ENCODE results near the gene SNTA1.
"Not testable (repeated sequence)": the region's sequence is repeated elsewhere in the genome, so short reads cannot be mapped to it uniquely, and the experiment has no call there.

Gene SNTA1

DNA sequence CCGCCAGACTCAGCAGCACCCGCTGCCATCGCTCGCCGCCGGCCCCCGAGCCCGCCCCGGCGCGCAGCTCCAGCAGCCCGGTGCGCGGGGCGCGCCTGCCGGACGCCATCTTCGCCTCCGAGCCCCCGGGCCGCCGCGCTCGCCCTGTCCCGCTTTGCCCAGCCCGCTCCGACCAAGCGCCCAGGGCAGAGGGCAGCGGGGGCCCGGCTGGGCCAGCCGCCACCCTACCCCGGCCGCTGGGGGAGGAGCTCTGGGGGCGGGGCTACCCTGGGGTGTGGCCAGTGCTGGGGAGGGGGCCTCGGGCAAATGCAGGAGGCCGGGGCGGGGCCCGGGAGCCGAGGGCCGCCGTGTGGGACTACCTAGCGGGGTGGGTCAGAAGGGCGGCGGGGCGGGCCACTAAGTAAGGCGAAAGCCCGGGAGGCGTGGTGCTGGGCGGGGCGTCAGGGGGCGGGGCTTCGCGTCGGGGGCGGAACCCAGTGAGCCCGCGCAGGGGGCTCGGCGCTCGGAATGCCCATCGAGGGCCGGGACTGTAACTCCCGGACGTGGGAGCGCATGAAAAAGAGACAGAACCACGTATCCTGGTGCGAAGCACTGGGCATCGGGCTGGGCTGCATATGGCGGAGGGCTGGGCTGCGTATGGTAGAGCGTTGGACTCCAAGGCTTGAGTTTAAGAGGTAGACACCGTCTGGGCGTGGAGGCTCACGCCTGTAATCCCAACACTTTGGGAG is at the start of gene SNTA1:
TSS of gene SNTA1 (minus strand) at position 252 of the 728 bp plus-strand sequence. CDS start at position 109, 143 bp downstream.
- peak; percentile 97 for DNase-seq

DNA sequence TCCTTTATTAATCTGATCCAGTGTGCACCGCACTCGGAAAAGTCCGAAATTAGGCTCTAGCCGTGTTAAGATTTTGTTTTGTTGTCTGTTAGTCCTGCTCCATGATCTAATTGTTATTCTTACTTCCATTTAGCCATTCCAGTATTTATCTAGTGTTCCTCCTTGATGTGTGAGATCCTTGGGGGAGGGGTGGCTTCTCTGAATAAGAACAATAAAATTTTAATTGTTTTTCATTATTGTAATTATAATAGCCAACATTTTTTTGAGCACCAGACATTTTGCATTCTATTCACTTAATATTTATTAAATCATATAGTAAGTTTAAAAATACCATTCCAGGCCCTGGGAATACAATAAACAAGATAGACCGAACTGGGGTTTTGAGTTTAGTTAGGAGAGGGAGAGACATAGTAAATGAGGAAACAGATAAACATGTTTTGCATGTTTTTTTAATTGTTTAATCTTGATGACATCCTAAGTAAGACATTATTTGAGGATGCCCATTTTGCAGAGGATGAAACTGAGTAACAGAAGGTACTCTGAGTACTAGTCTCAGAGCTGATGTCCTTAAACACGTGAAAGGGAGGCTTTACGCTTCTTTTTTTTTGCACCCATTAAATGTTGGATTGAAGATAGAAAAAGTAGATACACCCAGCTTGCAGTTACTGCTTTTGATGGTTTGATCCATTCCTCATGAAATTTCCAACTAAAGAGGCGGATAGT is 47.5 kb upstream of the SNTA1 start:
- DNase-seq = peak; percentile 47

DNA sequence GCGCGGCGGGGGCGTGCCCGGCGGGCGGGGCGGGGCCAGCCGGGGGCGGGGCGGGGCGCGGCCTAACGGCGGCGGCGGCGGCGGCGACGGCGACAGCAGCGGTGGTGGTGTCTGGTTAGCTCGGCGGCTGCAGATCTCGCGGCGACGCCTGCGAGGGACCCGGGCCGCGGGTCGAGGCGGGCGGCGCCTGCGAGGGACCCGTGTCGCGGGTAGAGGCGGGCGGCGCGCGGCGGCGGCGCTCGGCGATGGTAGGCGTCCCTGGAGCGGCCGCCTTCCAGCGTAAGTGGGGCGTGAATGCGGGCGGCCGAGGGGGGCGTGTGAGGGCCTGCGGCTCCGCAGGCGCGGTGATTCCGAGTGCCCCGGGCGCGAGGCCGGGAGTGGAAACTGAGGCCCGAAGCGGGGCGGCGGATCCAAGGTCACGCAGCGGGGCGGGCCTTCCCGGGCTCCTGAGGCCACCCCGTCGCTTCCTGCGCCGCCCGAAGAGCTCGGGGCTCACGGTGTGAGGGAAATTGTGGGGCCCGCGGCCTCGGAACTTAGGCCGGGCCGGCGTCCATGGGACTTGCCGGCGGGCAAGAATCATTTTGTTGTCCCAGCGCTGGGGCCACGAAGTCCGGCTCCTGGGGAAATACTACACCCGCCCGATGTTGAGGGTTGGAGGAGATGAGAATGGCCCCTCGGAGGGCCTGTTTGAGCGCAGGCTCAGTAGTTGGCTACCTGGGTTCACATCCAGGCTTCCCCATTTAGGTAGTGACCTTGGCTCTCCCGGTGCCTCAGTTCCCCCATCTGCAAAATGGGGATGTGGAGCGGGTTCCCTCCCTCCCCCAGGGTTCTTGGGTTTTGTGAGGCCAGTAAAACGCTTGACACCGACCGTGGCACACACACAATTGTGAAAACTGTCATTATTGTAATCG is 46.7 kb upstream of the SNTA1 start, which contains the start of gene CBFA2T2:
TSS of gene CBFA2T2 (plus strand) at position 74 of the 911 bp plus-strand sequence. CDS start at position 246, 172 bp downstream.
- DNase-seq = peak; percentile 83

DNA sequence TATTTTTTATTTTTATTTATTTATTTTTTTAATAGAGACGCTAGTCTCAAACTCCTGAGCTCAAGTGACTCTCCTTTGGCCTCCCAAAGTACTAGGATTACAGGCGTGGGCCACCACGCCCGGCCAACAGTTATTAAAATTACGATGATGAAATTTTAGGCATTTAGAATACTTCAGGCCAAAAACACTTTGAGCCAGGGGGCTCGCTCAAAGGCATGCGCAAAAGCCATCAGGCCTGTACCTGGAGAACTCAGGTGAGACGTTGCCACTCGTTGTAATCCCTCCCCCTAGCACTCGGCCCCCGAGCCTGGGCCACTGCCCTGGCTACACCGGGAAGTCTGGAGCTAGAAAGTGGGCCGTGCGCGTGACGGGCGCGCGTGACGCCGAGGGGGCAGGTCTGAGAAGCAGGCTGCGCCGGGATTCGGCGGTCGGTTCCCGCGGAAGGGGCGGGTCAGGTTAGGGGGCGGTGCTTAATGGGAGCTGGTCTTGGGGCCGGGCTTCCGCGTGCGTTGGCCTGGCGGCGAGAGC is 46.0 kb upstream of the SNTA1 start:
- DNase-seq = peak; percentile 99

DNA sequence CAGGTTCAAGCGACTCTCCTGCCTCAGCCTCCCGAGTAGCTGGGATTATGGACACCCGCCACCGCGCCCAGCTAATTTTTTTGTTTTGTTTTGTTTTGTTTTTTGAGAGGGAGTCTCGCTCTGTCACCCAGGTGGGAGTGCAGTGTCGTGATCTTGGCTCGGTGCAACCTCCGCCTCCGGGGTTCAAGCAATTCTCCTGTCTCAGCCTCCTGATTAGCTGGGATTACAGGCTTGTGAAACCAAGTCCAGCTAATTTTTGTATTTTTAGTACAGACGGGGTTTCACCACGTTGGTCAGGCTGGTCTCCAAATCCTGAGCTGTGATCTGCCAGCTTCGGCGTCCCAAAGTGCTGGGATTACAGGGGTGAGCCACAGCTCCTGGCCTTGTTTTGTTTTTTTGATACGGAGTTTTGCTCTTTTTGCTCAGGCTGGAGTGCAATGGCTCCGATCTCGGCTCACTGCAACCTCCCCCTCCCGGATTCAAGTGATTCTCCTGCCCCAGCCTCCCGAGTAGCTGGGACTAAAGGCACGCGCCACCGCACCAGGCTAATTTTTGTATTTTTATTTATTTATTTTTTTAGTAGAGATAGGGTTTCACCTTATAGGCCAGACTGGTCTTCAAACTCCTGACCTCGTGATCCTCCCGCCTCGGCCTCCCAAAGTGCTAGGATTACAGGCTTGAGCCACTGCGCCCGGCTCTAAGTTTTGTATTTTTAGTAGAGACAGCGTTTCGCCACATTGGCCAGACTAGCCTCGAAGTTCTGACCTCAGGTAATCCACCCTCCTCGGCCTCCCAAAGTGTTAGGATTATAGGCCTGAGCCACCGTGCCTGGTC is 45.3 kb upstream of the SNTA1 start:
- not testable (repeated sequence) for DNase-seq

DNA sequence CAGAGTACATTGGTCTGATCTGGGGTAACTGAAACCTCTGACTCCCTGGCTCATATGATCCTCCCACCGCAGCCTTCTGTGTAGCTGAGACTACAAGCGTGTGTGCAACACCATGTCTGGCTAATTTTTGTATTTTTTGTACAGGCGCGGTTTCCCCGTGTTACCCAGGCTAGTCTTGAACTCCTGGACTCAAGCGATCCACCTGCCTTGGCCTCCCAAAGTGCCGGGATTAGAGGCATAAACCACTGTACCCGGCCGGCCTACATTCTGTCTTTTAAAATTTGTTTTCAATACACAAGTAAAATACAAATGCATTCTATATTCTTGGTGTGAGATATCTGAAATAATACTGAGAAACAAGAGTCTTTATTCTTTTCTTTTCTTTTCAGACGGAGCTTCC is 44.6 kb upstream of the SNTA1 start:
- DNase-seq = no peak

DNA sequence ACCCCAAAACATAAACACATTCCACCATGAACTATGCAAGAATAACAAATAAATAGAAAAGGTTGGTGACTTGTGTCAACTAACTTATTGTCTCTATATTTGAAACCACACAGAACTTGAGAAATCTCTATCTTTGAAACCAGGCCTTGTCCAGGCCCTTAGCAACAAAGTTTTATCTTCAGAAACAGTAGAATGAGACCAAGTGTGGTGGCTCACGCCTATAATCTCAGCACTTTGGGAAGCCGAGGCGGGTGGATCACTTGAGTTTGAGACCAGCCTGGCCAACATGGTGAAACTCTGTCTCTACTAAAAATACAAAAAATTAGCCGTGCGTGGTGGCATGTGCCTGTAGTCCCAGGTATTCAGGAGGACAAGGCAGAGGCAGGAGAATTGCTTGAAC is 39.6 kb upstream of the SNTA1 start:
- DNase-seq = not testable (repeated sequence)

DNA sequence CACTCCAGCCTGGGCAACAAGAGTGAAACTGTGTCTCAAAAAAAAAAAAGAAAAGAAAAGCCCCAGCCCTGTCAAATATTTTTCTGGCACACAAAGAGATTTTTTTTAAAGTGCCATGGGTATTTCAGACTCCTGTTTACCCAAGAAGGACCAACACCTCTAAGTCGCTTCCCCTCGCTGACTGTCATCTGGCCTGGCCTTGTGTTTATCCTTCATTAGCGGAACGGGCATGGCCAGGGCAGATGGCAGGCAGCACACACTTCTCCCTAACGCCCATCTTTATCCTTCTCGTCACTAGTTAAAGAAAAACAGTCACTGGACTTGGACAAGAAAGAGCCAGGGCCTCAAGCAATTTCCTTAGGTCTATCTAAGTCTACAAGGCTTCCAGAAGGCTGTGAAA is 39.0 kb upstream of the SNTA1 start:
- peak; percentile 72 for DNase-seq

DNA sequence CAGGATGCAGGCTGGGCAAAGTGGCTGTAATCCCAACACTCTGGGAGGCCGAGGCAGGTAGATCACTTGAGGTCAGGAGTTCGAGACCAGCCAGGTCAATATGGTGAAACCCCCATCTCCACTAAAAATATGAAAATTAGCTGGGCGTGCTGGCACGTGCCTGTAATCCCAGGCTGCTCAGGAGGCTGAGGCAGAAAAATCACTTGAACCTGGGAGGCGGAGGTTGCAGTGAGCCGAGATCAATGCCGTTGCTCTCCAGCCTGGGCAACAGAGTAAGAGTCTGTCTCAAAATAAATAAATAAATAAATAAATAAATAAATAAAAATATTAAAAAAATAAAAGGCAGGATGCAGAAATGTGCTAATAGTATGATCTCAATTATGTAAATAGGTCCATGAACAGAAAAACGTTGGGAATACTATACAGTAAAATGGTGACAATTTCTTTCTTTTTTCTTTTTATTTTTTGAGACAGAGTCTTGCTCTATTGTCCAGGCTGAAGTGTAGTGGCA is 37.9 kb upstream of the SNTA1 start:
- DNase-seq = no peak

DNA sequence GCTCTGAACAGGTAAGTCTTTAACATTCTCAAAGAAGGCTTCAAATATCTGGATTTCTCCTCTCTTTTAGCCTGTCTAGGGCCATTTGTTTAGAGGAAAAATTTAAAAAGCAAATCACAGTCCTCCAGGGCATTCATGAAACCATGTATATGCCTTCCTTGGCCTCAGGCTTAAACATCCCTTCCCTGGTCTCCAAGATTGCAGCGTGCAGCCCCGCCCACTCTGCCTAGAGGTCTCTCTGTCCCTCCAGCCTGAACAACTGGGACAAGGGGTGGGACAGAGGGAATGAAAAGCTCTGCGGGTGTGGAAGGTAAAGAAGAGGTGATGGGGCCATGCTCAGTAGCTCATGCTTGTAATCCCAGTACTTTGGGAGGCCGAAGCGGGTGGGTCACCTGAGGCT is 36.5 kb upstream of the SNTA1 start:
- peak; percentile 71 for DNase-seq

DNA sequence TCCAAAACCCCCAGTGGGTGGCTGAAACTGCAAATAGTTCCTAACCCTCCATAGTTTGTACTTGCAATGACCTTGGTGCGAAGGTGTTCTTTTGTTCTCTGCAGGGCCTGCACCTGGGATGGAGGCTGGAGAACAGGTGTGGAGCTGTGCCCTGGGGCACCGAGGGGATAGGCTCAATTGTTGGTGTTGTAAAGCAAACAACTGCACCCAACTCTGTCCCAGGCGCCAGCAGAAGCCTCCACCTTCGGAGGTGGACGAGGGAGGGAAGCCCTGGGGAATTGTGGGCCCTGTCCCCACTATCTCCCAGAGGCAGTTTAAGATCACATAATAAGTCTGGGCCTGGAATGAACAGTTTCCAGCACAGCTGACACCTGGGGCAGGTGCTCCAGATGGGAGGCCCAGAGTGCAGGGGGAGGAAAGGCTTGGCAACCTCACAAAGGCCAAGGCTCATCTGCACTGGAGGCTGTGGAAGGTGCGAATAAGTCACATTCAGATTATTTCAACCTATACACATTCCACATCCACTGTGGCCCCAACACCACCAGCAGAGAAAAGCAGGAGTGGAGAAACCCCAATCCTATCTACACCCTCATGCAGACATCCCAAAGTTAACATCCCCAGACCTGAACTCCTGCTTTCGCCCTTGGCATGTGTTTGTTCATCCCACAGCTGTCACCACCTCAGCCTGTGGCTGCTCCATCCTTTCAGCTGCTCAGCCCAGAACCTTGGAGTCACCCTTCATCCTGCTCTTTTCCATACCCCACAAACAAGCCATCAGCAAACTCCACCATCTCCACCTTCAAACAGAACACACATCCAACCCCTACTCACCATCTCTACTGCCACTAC is 34.0 kb upstream of the SNTA1 start:
- peak; percentile 100 for DNase-seq

DNA sequence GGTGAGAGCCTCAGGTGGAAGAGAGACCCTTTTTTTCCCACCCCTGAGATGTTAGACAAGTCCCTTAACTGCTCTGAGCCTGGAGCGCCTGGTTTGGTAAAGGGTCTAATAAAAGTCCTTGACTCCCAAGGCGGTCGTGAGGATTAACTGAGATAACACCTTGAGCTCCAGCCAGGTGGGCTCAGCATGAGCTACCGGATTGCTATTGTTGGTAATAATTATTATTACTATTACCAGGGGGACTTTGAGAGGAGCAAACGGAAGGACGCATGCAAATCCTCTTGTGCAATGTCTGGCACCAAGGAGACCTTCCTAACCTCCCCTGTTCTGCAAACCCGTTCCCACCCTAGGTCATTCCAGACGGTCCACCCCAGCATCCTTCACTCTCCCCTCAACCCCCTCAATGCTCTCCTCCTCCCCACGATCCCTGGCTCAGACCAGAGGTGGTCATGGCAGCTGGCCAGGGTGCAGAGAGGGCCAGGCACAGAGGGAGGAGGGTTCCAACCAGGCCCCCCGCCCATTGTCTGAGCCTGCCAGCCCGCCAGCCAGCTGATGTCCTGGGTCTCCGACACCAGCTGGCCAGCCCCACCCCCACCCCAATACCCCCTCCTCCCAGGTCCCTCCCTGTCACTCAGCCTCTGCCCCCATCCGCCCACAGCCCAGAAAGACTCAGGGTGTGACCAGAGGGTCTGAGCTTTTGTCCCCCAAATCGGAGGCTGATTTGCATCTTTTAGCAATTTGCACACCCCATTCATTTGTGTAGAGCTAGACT is 32.0 kb upstream of the SNTA1 start:
- DNase-seq = peak; percentile 97

DNA sequence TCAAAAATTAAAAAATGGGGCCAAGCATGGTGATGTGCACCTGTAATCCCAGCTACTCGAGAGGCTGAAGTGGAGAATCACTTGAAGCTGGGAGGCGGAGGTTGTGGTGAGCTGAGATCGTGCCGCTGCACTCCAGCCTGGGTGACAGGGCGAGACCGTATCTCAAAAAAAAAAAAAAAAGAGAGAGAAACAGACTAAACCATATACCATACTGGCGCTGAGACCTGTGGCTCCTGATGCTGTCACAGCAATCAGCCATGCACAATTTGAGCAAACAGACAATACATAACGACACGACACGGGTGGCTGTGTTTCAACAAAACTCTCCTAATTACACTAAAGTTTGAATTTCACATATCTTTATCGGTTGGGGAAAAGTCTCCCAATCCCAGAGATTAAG is 31.4 kb upstream of the SNTA1 start:
- peak; percentile 83 for DNase-seq

DNA sequence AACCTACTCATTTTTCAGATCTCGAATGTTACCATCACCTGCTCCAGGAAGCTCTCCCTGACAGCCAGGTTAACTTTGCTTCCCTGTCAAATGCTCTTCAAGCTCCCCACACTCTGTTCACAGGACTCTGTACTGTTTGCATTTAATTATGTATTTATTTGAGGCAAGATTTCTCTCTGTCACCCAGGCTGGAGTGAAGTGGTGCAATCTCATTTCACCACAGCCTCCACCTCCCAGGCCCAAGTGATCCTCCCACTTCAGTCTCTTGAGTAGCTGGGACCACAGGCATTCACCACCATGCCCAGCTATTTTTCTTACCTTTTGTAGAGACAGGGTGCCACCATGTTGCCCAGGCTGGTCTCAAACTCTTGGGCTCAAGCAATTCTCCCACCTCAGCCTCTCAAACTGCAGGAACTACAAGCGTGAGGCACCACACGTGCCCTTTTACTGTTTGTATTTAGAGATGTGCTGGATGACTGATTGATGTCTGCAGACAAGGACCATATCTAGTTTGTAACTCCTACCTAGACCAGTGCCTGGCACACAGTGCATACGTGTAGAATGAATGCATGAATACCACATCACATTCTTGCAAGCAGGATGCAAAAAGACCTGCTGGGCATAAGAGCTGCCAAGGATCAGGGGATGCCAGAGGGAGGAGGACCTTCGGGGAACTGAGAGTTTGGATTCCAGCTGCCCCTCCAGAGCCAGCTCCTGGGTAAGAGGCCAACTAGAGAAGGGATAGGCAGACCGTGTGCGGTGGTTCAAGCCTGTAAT is 30.7 kb upstream of the SNTA1 start:
- DNase-seq = peak; percentile 53

DNA sequence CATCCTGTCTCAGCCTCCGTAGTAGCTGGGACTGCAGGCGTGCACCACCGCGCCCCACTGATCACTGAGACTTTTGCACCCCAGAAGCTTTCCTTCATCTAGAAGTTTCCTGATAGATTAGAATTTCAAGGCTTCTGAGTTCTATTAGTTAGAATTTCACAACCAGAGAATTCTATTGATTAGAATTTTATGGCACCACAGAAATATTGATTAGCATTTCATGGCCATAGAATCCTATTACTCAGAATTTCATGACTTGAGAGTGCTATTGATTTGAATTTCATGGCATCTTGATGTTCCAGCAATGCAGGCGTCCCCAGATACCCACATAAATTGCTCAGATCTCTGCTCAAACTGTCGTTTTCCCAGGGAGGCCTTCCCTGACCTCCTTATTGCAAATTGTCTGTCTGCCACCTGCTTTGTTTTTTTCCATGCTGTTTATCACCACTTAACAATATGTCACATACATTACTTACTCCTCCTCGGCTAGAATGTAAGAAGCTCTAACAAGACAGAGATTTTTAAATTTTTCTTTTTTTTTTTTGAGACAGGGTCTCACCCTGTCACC is 29.4 kb upstream of the SNTA1 start:
- peak; percentile 35 for DNase-seq

DNA sequence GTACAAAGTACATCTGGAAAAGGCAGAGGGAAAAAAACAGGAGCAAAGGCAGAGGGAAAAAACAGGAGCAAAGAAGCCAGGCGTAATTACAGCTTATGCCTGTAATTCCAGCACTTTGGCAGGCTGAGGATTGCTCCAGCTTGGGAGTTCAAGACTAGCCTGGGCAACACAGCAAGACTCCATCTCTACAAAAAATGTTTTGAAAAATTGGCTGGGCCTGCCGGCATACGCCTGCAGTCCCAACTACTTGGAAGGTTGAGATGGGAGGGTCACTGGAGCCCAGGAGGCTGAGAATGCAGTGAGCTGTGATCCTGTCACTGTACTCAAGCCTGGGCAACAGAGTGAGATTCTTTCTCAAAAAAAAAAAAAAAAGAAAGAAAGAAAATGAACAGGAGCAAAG is 27.3 kb upstream of the SNTA1 start:
- no peak for DNase-seq

DNA sequence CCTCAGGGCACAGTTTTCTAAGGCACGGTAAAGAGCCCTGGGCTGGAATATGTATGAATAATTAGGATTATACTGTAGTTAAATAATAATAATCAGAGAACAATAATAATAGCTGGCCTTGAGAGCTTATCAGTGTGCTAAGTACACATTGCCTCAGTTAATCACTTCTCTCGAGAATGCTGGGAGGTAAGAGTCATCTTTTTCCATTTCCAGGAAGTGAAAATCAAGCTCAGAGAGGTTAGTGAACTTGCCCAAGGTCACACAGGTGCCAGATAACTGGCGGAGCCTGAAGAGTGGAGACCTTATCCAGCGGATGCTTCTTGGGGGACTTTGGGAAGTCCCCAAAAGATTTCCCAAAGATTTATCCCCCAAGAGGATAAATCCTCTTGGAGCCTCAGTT is 26.9 kb upstream of the SNTA1 start:
- DNase-seq = no peak

DNA sequence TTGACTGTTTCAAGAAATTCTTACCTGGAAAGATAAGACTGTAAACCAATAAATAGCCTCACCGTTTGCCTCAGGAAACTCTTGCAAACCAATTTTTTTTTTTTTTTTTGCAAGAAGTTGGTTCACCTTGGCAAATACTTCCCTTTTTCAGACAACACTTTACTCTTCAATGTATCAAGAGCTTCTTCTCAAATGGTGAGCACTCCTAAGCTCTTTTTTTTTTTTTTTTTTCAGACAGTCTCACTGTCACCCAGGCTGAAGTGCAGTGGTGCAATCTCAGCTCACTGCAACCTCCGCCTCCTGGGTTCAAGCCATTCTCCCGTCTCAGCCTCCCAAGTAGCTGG is 22.7 kb upstream of the SNTA1 start:
- no peak for DNase-seq

Measured in NCI-H69 (cell line).